ENCODE results near the gene DTD1.

DNA sequence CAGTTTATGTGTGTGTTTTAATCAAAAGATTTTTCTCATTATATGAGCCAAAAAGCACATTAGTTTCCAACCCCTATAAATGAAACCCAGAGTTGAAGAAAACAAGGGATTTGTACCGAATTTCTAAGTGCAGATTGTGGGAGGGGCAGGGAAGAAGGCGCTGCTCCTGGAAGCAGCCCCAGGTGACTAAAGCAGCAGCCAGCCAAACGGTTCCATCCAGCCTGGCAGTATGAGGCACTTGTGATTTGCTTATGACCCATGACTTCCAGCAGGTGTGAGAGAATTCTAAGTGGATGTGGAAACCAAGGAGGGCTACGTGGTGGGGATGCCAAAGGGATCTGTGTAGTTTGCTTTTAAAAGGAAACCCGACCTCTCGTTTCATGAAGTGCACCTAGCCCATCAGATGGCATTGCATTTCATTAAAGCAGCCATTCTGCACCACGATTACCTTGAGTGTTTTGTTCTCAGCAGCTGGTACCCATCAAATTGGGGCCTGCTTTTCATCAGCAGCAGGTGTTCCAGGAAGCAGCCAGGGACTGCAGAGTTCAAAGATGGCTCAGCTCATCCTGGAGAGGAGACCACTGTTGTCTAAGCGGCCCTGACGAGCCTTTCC lies 79.1 kb downstream of the DTD1 start:
- no peak for TF ChIP-seq CTCF (CRISPR knock-in tag; IDR thresholded peaks at IDR 0.05)
- no peak for TF ChIP-seq STAG1 (CRISPR knock-in tag; IDR thresholded peaks at IDR 0.05)
- TF ChIP-seq POLR2AphosphoS5 (IDR thresholded peaks at IDR 0.05; ENCODE audit: low read depth, low read length): no peak
- no peak for TF ChIP-seq HMG20A (CRISPR knock-in tag; IDR thresholded peaks at IDR 0.05; ENCODE audit: borderline replicate concordance)
- TF ChIP-seq, protein P1, sequence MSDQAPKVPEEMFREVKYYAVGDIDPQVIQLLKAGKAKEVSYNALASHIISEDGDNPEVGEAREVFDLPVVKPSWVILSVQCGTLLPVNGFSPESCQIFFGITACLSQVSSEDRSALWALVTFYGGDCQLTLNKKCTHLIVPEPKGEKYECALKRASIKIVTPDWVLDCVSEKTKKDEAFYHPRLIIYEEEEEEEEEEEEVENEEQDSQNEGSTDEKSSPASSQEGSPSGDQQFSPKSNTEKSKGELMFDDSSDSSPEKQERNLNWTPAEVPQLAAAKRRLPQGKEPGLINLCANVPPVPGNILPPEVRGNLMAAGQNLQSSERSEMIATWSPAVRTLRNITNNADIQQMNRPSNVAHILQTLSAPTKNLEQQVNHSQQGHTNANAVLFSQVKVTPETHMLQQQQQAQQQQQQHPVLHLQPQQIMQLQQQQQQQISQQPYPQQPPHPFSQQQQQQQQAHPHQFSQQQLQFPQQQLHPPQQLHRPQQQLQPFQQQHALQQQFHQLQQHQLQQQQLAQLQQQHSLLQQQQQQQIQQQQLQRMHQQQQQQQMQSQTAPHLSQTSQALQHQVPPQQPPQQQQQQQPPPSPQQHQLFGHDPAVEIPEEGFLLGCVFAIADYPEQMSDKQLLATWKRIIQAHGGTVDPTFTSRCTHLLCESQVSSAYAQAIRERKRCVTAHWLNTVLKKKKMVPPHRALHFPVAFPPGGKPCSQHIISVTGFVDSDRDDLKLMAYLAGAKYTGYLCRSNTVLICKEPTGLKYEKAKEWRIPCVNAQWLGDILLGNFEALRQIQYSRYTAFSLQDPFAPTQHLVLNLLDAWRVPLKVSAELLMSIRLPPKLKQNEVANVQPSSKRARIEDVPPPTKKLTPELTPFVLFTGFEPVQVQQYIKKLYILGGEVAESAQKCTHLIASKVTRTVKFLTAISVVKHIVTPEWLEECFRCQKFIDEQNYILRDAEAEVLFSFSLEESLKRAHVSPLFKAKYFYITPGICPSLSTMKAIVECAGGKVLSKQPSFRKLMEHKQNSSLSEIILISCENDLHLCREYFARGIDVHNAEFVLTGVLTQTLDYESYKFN (CRISPR knock-in tag; conservative IDR thresholded peaks at IDR 0.05): no peak
- TF ChIP-seq, protein P2, sequence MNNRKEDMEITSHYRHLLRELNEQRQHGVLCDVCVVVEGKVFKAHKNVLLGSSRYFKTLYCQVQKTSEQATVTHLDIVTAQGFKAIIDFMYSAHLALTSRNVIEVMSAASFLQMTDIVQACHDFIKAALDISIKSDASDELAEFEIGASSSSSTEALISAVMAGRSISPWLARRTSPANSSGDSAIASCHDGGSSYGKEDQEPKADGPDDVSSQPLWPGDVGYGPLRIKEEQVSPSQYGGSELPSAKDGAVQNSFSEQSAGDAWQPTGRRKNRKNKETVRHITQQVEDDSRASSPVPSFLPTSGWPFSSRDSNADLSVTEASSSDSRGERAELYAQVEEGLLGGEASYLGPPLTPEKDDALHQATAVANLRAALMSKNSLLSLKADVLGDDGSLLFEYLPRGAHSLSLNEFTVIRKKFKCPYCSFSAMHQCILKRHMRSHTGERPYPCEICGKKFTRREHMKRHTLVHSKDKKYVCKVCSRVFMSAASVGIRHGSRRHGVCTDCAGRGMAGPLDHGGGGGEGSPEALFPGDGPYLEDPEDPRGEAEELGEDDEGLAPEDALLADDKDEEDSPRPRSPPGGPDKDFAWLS (CRISPR knock-in tag; IDR thresholded peaks at IDR 0.05; ENCODE audit: borderline replicate concordance): no peak
- no peak for TF ChIP-seq CBFB (CRISPR knock-in tag; IDR thresholded peaks at IDR 0.05)
- no peak for TF ChIP-seq TCF12 (IDR thresholded peaks at IDR 0.05)
- no peak for TF ChIP-seq TCF12 (CRISPR knock-in tag; IDR thresholded peaks at IDR 0.05)
- no peak for TF ChIP-seq NONO (IDR thresholded peaks at IDR 0.05)
- no peak for TF ChIP-seq NONO (CRISPR knock-in tag; conservative IDR thresholded peaks at IDR 0.05)
- no peak for TF ChIP-seq POLR2AphosphoS2 (IDR thresholded peaks at IDR 0.05; ENCODE audit: low read depth, low read length)
- TF ChIP-seq RAD21 (CRISPR knock-in tag; IDR thresholded peaks at IDR 0.05): no peak
- TF ChIP-seq KMT2B (CRISPR knock-in tag; IDR thresholded peaks at IDR 0.05): no peak
- TF ChIP-seq SMAD3 (CRISPR knock-in tag; IDR thresholded peaks at IDR 0.05): no peak
